Natural killer cell (primary cell): ENCODE measurements around the gene NKX6-1. TPM values are rescaled to one million over a fixed set of nuclear protein-coding genes. Genes with fewer than 3 reads are reported as not detected.

ENCODE experiments used
- ATAC-seq, 3 donors: fragments of 150-1000 bp in 2 of 3; fragments of 200-7000 bp in 1 of 3; cut with Tn5 transposase; 1 replicate in 1 of 3; 2 replicates in 2 of 3; pipeline ENCODE4 v1.10.0; 2021; ENCODE audit warnings: mild to moderate bottlenecking in 2 of 3, moderate library complexity in 2 of 3
- DNase-seq, 2 donors: peaks; one replicate each; pipeline versions ENCODE4 v3.0.0 to v3.0.0-alpha.2; 2013 to 2021; ENCODE audit warnings: mixed read lengths in 1 of 2
- H3K27ac ChIP-seq: one replicate; pipeline ENCODE4 v1.5.1; 2013; ENCODE audit warnings: mild to moderate bottlenecking, low read length
- H3K27me3 ChIP-seq: one replicate; pipeline ENCODE4 v1.6.1; 2013; ENCODE audit warnings: low read length; ENCODE audit not compliant: control insufficient read depth, insufficient read depth
- H3K36me3 ChIP-seq: one replicate; pipeline ENCODE4 v1.6.1; 2013; ENCODE audit warnings: low read length; ENCODE audit not compliant: control insufficient read depth, insufficient read depth
- H3K4me1 ChIP-seq: one replicate; pipeline ENCODE4 v1.6.1; 2013; ENCODE audit warnings: low read length; ENCODE audit not compliant: control insufficient read depth, insufficient read depth
- H3K4me3 ChIP-seq: one replicate; pipeline ENCODE4 v1.5.1; 2013; ENCODE audit warnings: low read length
- H3K9me3 ChIP-seq: one replicate; pipeline ENCODE4 v1.6.1; 2013; ENCODE audit warnings: low read length; ENCODE audit not compliant: control insufficient read depth, insufficient read depth
- H3K27ac Mint-ChIP-seq, 2 donors: one replicate each; pipeline ENCODE4 v1.8.0; 2022; ENCODE audit warnings: mild to moderate bottlenecking in 2 of 2, mixed read lengths in 2 of 2, moderate library complexity in 1 of 2
- H3K27me3 Mint-ChIP-seq, 2 donors: one replicate each; pipeline ENCODE4 v1.8.0; 2022; ENCODE audit warnings: low read depth in 2 of 2, mixed read lengths in 2 of 2
- H3K36me3 Mint-ChIP-seq: one replicate; pipeline ENCODE4 v1.8.0; 2022; ENCODE audit warnings: mixed read lengths
- H3K4me1 Mint-ChIP-seq, 2 donors: one replicate each; pipeline ENCODE4 v1.8.0; 2022; ENCODE audit warnings: mixed read lengths in 2 of 2
- H3K4me3 Mint-ChIP-seq: one replicate; pipeline ENCODE4 v1.8.0; 2022; ENCODE audit warnings: mild to moderate bottlenecking, moderate library complexity, mixed read lengths
- H3K9me3 Mint-ChIP-seq, 2 donors: one replicate each; pipeline ENCODE4 v1.8.0; 2022; ENCODE audit warnings: mixed read lengths in 2 of 2
- WGBS: methylation state at CpG from one replicate; pipeline ENCODE4 v1.1.7; 2013; ENCODE audit warnings: missing lambda C conversion rate; ENCODE audit not compliant: insufficient coverage; 5-methylcytosine and 5-hydroxymethylcytosine counted together
- intact Hi-C: fragments of 100-400 bp; cut with micrococcal nuclease; formaldehyde crosslinking; loops from one replicate; pipeline ENCODE4 v1.14.2; 2022
- total RNA-seq, 4 donors: library from RNA; stranded (reverse); fragments of 120-200 nt in 1 of 4; gene quantifications; one replicate each; pipeline versions ENCODE4 v1.2.3 to v1.2.4, GENCODE V29; 2013 to 2022
- TF ChIP-seq, protein P1 (sequence below): fragments of 200-600 bp; IDR thresholded peaks from one replicate; pipeline ENCODE4 v1.8.0; 2022; ENCODE audit warnings: antibody characterized with exemption

NKX6-1 gene
- total RNA-seq, 3 donors from 2014 or later (not counting 1 experiment from before 2014, with no cell fraction given) = not detected

GRCh38 chr4:84484236-84484635 is 14.9 kb downstream of the NKX6-1 start:
- H3K27me3 ChIP-seq = peaks cover 29% of the 10 kb centered on the region
- peaks cover 10% of the 10 kb centered on the region for H3K4me1 ChIP-seq
- peaks cover 15% of the 10 kb centered on the region for H3K9me3 ChIP-seq
- peaks cover 4 to 8% of the 10 kb centered on the region in 2 donors for H3K4me1 Mint-ChIP-seq
- H3K4me3 ChIP-seq = no peak overlapping the region
- TF ChIP-seq, protein P1, sequence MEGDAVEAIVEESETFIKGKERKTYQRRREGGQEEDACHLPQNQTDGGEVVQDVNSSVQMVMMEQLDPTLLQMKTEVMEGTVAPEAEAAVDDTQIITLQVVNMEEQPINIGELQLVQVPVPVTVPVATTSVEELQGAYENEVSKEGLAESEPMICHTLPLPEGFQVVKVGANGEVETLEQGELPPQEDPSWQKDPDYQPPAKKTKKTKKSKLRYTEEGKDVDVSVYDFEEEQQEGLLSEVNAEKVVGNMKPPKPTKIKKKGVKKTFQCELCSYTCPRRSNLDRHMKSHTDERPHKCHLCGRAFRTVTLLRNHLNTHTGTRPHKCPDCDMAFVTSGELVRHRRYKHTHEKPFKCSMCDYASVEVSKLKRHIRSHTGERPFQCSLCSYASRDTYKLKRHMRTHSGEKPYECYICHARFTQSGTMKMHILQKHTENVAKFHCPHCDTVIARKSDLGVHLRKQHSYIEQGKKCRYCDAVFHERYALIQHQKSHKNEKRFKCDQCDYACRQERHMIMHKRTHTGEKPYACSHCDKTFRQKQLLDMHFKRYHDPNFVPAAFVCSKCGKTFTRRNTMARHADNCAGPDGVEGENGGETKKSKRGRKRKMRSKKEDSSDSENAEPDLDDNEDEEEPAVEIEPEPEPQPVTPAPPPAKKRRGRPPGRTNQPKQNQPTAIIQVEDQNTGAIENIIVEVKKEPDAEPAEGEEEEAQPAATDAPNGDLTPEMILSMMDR = no peak
- H3K9me3 Mint-ChIP-seq = peaks cover 3 to 4% of the 10 kb centered on the region in 2 donors
- H3K27ac ChIP-seq = no peak overlapping the region
- intact Hi-C loops = no loop called here
- peaks cover 54 to 64% of the 10 kb centered on the region in 2 donors for H3K27me3 Mint-ChIP-seq
- DNase-seq (no peak), ATAC-seq (no peak)
- no peak overlapping the region for H3K4me3 Mint-ChIP-seq
- H3K27ac Mint-ChIP-seq = no peak overlapping the region
- H3K36me3 ChIP-seq = no peaks in the 10 kb centered on the region
- 11% methylated on average over 4 of the region's 4 CpGs for WGBS
- H3K36me3 Mint-ChIP-seq = no peaks in the 10 kb centered on the region

- Histone ChIP-seq H3K4me3 (no peak overlapping the region), H3K27me3 (peaks cover 29% of the 10 kb centered on the region), H3K4me1 (peaks cover 10% of the 10 kb centered on the region), H3K27ac (no peak overlapping the region), H3K36me3 (no peaks in the 10 kb centered on the region), H3K9me3 (peaks cover 15% of the 10 kb centered on the region)
- Mint-ChIP-seq H3K27me3 (peaks cover 54 to 69% of the 10 kb centered on the region in 2 donors), H3K27ac (no peak overlapping the region), H3K4me1 (peaks cover 4 to 8% of the 10 kb centered on the region in 2 donors), H3K4me3 (no peak overlapping the region), H3K36me3 (no peaks in the 10 kb centered on the region), H3K9me3 (peaks cover 3 to 4% of the 10 kb centered on the region in 2 donors)
- intact Hi-C loops = no loop called here
- DNase-seq (no peak), ATAC-seq (no peak)
- TF ChIP-seq, protein P1 = no peak
- WGBS = 18% methylated on average over 20 of the region's 20 CpGs
These were observed 15.4 kb downstream of the NKX6-1 start for GRCh38 chr4:84483688-84484087.

DNA sequence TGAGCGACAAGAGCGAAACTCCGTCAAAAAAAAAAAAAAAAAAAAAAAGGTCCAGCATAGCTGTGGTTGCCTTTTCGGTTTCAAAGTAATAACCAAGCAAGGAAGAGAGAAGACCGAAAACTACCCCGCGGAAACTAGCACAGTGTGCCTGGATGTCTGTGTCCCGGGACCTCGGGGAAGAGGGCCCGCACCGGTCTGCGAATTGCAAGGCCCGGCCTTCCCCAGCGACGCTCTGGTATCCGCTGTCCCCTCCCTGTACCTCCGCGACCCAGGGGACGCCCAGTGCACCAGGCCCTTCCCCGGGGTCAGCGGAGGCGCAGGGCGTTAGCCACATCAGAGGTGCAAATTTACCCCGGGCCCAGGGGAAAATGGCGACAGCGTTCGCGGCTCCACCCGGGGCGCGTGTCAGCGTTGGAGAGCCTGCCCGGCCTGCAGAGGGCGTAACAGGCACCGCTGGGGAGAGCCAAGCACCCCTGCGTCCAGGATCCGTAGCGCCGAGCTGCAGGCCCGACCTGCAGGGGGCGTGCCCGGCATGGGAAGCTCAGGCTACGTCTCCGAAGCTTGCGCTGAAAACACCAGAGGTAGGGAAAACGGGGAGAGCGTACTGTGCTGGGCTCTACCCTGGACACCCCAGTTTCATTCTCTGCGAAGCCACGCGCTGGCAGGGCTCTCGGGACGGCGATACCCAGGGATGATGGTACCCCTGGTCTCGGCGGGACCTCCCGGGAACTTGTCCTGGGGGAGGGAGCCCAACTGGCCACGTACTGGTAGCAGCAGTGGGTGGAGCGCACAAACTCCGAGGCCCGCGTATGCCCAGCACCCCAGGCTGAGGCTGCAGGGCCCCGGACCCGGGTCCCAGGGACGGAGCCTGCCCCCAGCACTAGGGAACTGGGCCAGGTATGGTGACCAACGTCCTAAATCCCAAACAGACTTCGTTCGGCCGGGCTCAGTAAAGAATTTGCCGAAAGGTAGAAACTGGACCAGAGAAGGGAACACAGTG is 16.2 kb downstream of the NKX6-1 start:
- H3K27ac Mint-ChIP-seq = no peak overlapping the region
- peaks cover 27% of the 10 kb centered on the region for H3K27me3 ChIP-seq
- ATAC-seq = no peak

More for the DNA sequence above, 16.2 kb downstream of the NKX6-1 start:
- Mint-ChIP-seq H3K9me3 (peaks cover 3 to 4% of the 10 kb centered on the region in 2 donors), H3K36me3 (no peaks in the 10 kb centered on the region), H3K27me3 (peaks cover 54 to 71% of the 10 kb centered on the region in 2 donors), H3K4me1 (peaks cover 4 to 8% of the 10 kb centered on the region in 2 donors), H3K4me3 (no peak overlapping the region)
- Histone ChIP-seq H3K4me1 (peaks cover 10% of the 10 kb centered on the region), H3K27ac (no peak overlapping the region), H3K4me3 (no peak overlapping the region), H3K36me3 (no peaks in the 10 kb centered on the region), H3K9me3 (peaks cover 15% of the 10 kb centered on the region)
- intact Hi-C loops = no loop called here
- TF ChIP-seq, protein P1 = no peak
- 11% methylated on average over 69 of the region's 69 CpGs for WGBS
- DNase-seq = no peak
